HG03520 (cell line): ENCODE data around the gene NLGN4Y.

Experiments
- ATAC-seq: cut with Tn5 transposase; IDR thresholded peaks from one replicate; pipeline ENCODE4 v1.9.1; 2021; ENCODE audit warnings: mild to moderate bottlenecking, moderate library complexity; ENCODE audit not compliant: unreplicated experiment

Gene NLGN4Y

DNA sequence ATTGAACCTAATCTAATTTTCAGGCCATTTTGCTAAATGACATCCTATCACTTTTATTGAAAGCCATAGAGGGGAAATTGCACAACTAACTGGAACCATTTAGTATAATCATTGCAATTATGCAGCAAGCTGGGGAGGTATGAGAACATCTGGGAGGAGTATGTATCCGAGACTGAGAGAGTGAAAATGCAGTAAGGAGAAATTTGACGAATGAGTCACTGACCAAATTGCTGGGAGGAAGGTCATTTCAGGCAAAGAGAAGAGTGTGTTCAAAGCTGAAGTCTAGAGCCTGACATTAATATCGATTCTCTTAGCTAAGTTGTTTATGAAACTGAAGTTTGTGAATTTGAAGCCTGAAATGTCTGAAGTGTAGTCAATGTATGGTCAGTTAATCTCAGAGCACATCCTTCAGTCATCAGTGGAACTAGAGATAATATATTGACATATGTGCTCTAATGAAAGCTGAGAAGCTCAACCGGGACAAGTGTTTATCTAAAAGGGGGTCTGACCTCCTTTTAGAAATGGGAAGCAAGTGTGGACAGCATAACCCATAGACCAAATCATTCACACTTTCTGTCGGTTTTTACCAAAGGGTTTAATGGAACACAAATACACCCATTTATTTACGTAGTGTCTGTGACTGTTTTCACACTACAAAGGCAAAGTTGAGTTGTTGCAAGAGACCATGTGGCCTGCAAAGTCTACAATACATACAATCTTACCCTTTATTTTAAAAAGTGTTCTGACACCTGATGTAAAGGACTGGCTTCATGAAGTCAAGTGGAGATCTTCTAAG, 120.0 kb downstream of the NLGN4Y start:
- no peak for ATAC-seq

DNA sequence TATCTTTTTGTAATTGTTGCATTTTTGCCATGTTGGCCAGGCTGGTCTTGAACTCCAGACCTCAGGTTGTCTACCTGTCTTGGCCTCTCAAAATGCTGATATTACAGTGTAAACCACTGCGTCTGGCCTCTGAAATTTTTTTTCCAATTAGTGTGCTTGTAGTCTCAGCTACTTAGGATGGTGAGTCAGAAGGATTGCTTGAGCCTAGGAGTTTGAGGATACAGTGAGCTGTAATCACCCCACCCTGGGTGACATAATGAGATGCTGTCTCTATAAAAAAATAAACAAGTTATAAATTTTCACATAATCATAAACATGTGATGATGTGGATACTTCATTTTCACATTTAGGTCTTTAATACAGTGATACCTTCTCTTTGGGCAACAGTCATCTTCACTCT, 154.9 kb downstream of the NLGN4Y start:
- no peak for ATAC-seq

DNA sequence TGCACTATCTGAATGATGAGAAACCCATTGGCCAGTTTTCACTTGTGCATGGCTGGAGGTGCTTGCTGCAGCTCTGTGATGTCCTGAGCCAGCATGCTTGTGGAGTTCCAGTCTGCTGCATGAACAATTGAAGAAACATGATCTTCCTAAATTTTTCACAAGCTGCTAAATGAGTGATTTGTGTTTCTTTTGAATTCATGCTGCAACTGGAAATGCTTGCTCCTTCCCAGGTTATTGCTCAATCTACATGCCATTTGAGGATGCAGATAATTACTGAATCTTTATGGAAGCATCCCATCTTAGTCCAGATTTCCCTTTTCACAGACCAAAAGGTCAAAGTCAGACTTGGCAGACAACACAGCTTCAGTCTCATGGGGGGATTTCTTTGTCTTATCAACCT, 170.2 kb downstream of the NLGN4Y start:
- no peak for ATAC-seq

DNA sequence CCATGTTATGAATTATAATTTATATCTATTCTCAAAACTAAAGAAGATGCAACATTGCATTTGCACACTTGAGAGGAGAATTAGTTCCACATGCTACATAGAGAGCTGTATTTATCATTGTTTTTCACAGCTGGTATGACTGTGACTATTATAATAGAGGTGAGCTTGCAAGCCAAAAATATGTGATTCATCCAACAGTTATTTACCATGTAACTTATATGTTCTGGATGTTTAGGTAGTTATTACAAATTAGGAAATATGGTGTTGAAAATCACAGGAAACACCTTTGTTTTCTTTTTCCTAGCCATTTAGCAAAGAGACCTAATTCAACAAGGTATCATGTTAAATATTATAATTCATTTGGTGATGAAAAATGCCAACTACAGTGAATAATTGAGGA, 183.8 kb downstream of the NLGN4Y start:
- no peak for ATAC-seq

DNA sequence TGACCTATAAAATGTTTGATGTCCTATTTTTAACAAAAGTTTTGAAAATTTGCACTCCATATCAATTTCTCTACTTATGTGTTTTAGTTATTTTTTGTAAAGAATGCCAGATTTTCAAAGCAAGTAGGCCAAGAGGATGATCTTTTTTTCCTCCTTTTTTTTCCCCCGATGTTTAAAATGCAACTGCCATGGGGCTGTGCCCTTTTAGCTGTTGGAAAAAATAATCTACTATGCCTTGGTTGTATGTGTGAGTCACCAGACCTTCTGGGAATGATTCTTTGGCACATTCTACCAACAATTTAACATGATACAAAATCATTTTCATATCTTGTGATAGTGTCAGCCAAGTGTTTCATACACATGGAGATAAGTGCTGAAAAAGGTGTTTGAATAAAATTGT, 217.3 kb downstream of the NLGN4Y start:
- ATAC-seq = no peak

DNA sequence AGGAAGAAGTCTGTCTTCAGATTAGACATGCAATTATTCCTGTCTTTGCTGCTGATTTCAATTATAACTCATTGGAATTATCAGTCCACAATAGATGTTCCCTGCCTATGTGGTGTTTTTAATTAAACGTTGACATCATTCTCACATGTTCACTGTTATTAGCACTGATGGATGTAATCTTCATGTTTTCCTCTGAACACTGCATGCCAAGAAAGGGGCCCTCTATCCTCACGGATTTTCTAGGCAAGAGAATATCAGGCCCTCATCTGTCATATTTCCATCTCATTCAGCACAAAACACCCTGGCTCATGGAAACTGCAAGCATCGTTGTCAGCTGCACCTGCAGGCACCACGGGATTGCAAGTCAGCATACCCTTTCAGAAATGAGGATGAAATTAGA, 224.0 kb downstream of the NLGN4Y start:
- no peak for ATAC-seq

DNA sequence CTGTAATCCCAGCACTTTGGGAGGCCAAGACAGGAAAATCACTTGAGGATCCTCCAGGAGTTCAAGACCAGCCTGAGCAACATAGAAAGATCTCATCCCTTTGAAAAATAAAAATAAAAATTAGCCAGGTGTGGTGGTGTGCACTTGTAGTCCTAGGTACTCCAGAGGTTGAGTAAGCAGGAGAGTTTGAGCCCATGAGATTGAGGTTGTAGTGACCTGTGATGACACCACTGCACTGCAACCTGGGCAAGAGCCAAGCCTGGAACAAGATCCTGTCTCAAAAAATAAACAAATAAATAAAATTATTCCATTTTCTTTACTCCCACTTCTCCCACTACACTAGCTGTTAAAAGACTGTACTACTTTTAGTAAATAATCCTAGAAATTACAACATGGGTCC, 231.2 kb downstream of the NLGN4Y start:
- ATAC-seq = no peak

DNA sequence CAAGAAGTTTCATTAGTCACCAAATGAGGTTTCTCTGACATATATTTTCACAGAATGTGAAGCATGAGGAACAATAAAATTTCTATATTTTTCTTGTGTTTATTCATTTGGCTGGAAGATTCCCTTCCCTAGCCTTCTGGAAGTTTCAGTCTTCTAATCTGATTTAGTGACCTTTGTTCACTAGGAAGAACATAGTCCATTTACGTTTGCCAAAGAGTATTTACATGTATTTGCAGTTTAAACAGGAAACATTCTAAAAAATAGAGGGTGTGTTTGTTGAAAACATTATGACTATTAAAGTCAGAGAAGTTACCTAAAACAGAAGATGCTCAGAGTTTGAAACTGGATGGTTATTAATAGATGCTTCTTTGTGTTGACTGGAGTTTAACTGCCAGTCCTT, 238.6 kb downstream of the NLGN4Y start:
- no peak for ATAC-seq

DNA sequence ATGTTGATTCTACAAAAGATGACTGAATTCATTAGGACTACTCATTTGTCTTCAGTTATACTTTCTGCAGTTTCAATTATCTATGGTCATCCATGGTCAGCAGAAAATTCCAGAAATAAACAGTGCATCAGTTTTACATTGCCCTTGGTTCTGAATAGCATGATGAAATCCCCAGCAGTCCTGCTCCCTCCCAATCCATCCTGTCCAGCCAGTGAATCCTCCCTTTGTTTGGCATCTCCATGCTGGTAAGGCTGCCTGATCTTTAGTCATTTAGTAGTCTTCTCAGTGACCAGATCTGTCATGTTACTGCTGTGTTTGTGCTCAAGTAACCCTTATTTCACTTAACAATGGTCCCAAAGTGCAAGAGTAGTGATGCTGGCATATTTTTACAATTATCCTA, 239.3 kb downstream of the NLGN4Y start:
- ATAC-seq = no peak

DNA sequence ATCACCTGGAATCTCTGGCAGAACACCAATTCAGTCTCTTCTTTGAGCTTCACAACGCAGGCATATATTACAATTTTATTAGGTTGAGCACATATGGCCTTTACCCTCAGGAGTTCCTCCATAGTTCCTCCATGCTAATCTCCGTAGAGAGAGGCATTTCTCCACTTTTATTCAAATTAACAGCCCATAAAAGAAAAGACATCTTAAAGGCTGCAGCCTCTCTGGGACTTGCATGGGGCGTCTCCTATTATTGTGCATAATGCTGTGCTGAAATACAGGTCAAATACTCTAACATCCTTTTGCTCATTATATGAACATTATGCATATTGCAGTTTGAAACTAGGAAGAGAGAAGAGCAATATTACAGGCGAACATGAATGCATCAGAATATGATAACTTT, 253.9 kb downstream of the NLGN4Y start:
- ATAC-seq = no peak

DNA sequence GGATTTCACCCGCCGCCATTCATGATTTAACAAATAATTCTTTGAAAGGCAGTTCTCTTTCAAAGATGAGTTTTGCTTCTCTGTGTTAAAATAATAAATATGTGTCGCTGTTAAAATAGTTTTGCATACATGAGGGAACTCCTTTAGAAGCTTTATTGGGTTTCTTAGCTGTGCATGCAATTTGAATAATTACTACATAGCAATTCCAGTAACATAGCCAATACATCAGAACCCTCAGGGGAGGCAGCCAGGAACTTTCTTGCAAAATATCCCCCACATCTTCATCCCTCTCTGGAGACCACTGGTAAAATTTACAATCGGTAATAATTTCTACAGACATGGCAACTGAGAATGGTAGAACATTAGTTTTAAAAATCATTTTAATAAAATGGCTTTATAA, 268.8 kb downstream of the NLGN4Y start:
- no peak for ATAC-seq

DNA sequence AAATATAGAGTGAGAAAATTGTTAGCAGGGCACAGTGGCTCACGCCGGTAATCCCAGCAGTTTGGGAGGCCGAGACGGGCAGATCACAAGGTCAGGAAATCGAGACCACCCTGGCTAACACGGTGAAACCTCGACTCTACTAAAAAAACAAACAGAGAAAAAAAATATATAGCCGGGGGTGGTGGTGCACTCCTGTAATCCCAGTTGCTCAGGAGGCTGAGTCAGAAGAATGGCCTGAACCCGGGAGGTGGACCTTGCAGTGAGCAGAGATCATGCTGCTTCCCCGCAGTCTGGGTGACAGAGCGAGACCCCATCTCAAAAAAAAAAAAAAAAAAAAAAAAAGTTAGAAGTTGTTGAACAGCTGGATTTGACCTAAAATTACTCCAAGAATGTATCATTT, 269.3 kb downstream of the NLGN4Y start:
- ATAC-seq = no peak

DNA sequence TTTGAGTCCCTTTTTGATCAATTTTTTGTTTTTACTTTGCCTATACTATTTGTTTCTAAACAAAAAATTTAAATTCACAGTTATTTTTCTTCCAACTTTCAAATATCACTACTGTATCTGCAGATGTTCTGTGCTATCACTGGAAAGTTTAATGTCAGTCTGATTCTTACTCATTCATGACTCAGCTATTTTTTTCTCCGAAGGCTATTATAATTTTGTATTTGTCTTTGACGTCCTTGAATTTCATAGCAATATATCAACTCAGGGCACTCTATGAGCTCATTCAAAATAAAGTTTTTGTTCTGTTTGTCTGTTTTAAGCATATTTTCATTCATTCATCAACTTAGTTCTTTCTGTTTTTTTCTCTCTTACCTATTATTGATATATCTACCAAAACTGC, 273.7 kb downstream of the NLGN4Y start:
- ATAC-seq = no peak

DNA sequence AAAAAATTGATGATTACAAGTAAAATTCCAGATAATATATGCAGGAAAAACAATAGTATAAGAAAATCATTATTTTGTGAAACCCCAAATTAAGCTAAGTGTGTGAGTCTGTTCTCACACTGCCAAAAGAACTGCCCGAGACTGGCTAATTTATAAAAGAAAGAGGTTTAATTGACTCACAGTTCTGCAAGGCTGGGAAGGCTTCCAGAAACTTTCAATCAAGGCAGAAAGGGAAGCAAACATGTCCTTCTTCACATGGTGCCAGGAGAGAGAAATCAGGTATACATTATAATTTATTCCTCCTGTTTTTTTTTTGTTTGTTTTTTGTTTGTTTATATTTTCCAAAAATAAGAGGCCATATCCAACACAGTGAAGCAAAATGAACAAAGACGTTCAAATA, 276.8 kb downstream of the NLGN4Y start:
- no peak for ATAC-seq

DNA sequence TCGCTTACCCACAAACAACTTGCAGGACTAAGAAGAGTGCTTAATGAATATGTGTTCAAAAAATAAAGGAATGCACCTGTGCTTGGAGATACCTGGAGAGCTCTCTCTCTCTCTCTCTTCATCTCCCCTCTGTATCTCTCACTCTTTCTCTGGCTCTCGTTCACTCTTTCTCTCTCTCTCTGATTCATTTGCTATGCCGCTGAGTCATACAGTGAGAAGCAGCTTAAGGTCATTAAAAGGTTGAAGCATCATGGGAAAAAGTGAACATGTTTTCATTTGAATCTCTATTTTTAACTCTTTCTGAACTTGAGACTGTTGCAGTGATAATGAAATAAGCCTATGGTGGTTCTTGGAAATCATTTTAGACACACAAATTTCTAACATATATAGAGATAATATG, 277.8 kb downstream of the NLGN4Y start:
- ATAC-seq = no peak

DNA sequence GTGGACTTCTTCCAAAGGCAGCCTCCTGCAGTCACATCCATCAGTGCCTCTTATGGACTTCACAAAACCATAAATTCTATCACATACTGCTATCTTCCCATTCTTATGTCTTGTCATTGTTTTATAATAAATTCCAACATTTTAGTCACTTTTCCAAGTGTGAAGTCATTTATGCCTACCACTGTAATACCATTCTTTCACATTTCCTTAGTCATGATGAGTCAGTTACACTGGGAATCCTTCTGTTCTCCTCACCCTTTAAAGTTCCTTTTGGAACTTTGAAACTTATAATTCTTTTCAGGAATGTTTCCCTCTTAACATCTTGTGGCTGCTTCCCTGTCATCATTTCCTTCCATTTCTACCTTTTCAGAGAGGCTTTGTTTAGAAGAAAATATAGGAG, 279.7 kb downstream of the NLGN4Y start:
- no peak for ATAC-seq

DNA sequence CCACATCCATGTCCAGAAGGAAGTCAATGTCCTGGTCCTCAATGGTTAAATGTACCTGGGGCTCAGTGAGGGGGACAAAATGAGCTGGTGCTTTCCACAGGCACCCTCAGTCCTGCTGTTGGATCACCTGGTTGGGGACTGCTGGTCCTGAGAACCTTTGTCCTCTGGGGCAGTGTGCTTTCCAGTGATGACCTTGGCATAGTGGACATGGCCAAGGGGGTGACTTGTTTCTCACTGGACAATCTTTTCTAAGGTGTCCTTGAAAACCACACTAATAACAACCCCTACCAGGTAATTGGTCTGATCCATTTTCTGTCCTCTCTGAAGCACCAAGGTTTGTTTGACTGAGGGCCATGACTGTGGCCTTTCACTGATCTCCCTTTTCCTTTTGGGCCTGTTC, 294.1 kb downstream of the NLGN4Y start:
- no peak for ATAC-seq

DNA sequence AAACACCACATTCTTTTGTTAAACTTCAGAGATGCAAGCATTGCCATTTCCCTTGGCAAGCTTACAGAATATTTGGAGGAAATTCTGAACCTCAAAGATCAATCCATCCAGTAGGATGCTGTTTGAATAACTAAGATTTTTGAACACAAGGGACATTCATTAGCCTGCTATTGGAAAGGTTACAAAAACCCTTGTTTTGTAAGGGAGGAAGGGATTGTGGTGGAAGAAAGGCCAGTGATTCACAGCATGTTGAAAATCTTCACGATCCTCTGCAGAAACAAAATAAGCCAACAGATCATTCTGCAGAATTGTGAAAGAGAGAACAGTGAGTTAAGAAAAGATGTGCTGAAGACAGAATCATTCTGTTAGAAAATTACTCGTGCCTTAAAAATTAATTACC, 297.9 kb downstream of the NLGN4Y start:
- ATAC-seq = no peak

DNA sequence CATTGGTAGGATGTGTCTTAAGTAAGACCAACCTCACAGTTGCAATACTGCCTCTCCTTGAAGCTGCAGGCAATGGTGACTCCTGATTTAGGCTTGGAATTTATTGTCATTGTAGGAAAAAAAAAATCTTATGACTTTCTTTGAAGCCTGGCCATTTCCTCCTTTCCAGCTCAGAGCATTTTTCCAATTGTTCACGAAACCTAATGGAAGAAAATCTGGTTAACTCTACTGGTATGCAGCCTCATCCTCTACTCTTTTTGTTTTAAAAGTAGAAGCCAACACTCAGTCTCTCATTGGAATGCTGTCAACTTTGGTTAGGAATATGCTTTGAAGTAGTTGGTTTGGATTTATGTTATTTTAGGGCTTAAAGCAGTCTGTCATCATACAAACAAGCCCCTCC, 298.6 kb downstream of the NLGN4Y start:
- no peak for ATAC-seq

DNA sequence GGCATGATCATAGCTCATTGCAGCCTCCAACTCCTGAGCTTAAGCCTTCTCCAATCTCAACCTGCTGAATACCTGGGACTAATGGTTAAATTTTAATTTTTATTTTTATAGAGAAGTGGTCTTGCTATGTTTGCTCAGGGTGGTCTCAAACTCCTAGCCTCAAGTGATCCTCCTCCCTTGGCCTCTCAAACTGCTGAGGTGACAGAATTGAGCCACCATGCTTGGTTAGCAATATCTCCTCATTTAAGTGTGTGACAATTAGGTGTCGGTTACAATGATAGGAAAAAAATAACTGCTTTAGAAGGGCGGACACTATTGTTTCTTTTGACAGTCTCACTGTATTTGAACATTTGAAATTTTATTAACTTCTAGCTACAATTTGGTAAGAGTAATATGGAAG, 300.3 kb downstream of the NLGN4Y start:
- ATAC-seq = no peak

DNA sequence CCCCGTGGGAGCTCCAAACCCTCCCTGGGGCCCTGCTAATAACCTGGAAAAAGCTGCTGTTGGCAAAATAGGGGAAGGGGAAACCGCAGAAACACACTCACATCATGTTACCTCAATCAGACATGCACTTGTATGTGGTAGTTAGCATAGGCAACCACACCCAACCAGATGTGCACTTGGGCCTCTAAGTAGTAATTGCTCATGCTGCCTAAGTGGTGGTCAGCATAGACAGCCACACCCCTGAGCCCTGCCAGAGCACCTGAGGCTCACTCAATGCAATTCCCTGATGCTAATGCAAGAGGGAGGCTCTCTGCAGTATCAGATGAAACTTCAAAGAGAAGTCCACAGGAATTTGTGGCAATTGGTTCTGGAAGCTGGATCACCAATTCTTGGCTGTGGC, 301.4 kb downstream of the NLGN4Y start:
- ATAC-seq = no peak

DNA sequence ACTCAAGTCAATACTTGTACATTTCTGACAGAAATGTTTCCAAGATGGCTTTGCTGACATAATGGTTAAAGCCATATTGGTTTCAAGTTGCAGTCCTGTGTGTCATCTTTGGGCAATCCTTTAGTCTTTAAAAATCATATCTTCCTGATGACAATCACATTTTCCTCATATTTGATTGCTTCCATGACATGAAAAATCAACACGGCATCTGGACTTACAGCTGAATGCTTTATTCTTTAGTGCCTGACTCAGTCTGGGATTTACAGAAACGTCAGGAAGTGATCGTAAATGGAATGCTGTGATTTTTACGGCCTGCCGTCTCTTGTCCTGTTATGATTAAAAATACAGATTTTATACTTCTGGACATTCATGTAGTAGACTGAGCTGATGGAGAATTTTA, 304.2 kb downstream of the NLGN4Y start:
- no peak for ATAC-seq

DNA sequence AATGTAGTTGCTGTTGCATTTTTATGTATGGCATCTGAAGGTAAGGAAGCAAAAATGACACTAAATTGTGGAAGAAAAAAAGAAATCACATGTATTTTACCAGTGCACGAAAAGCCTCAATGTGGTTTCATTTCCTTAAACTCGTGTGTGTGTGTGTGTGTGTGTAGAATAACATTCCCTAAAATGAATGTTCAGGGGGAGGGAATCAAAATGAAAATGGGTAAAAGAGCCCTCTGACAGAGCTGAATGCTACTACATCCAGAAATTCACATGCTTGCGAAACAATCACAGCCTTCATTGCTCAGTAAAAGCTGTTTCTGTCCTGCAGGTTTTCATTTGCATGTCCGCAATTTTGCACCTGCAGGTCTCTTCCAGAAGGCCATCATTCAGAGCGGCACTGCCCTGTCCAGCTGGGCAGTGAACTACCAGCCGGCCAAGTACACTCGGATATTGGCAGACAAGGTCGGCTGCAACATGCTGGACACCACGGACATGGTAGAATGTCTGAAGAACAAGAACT, 305.1 kb downstream of the NLGN4Y start:
- no peak for ATAC-seq
